ENCODE measurements around the gene ABR.
A peak's percentile ranks its signal among the peaks of the same experiment; 100 is the strongest.
"Not testable (repeated sequence)": the region's sequence is repeated elsewhere in the genome, so short reads cannot be mapped to it uniquely, and the experiment has no call there.

The ABR gene

GRCh38 chr17:1053661-1054360, 126.0 kb downstream of the ABR start:
- no peak for DNase-seq (ENCODE audit: low read depth)
- Histone ChIP-seq H3K9me3 (ENCODE audit: control insufficient read depth, low read length) (no peaks in the 10 kb centered on the region), H3K27me3 (replicated peaks; ENCODE audit: control insufficient read depth, insufficient read depth, low read length) (no peaks in the 10 kb centered on the region), H3K9ac (ENCODE audit: low read length) (no peak overlapping the region), H3K4me3 (ENCODE audit: low read length) (no peak overlapping the region), H3K4me1 (ENCODE audit: control insufficient read depth, insufficient read depth, low read length) (peaks cover 3% of the 10 kb centered on the region), H3K36me3 (ENCODE audit: control insufficient read depth, insufficient read depth, low read length, severe bottlenecking) (peaks cover 40% of the 10 kb centered on the region)

GRCh38 chr17:1050996-1051925, 128.5 kb downstream of the ABR start:
- Histone ChIP-seq H3K9ac (ENCODE audit: low read length) (no peak overlapping the region), H3K4me3 (ENCODE audit: low read length) (no peak overlapping the region), H3K9me3 (ENCODE audit: control insufficient read depth, low read length) (no peaks in the 10 kb centered on the region), H3K27me3 (replicated peaks; ENCODE audit: control insufficient read depth, insufficient read depth, low read length) (no peaks in the 10 kb centered on the region), H3K36me3 (ENCODE audit: control insufficient read depth, insufficient read depth, low read length, severe bottlenecking) (peaks cover 27% of the 10 kb centered on the region), H3K4me1 (ENCODE audit: control insufficient read depth, insufficient read depth, low read length) (peaks cover 3% of the 10 kb centered on the region)
- no peak for DNase-seq (ENCODE audit: low read depth)

- no peaks in the 10 kb centered on the region for H3K4me1 ChIP-seq (ENCODE audit: control insufficient read depth, insufficient read depth, low read length)
- no peak for DNase-seq (ENCODE audit: low read depth)
Observed at GRCh38 chr17:1050246-1050995, 129.4 kb downstream of the ABR start.

GRCh38 chr17:1049446-1050225, 130.1 kb downstream of the ABR start:
- no peak overlapping the region for H3K9ac ChIP-seq (ENCODE audit: low read length)
- no peaks in the 10 kb centered on the region for H3K27me3 ChIP-seq (replicated peaks; ENCODE audit: control insufficient read depth, insufficient read depth, low read length)
- no peaks in the 10 kb centered on the region for H3K4me1 ChIP-seq (ENCODE audit: control insufficient read depth, insufficient read depth, low read length)
- H3K9me3 ChIP-seq (ENCODE audit: control insufficient read depth, low read length) = no peaks in the 10 kb centered on the region
- no peak overlapping the region for H3K4me3 ChIP-seq (ENCODE audit: low read length)
- peaks cover 22% of the 10 kb centered on the region for H3K36me3 ChIP-seq (ENCODE audit: control insufficient read depth, insufficient read depth, low read length, severe bottlenecking)
- DNase-seq (ENCODE audit: low read depth) = no peak

More at GRCh38 chr17:1050246-1050995, 129.4 kb downstream of the ABR start:
- Histone ChIP-seq H3K36me3 (ENCODE audit: control insufficient read depth, insufficient read depth, low read length, severe bottlenecking) (peaks cover 26% of the 10 kb centered on the region), H3K9me3 (ENCODE audit: control insufficient read depth, low read length) (no peaks in the 10 kb centered on the region), H3K4me3 (ENCODE audit: low read length) (no peak overlapping the region), H3K9ac (ENCODE audit: low read length) (no peak overlapping the region), H3K27me3 (replicated peaks; ENCODE audit: control insufficient read depth, insufficient read depth, low read length) (no peaks in the 10 kb centered on the region)

GRCh38 chr17:1048516-1049115, 131.2 kb downstream of the ABR start:
- not testable (repeated sequence) for DNase-seq (ENCODE audit: low read depth); H3K4me3 ChIP-seq (ENCODE audit: low read length); H3K9ac ChIP-seq (ENCODE audit: low read length); H3K4me1 ChIP-seq (ENCODE audit: control insufficient read depth, insufficient read depth, low read length); H3K9me3 ChIP-seq (ENCODE audit: control insufficient read depth, low read length); H3K27me3 ChIP-seq (replicated peaks; ENCODE audit: control insufficient read depth, insufficient read depth, low read length)
- peaks cover 16% of the 10 kb centered on the region for H3K36me3 ChIP-seq (ENCODE audit: control insufficient read depth, insufficient read depth, low read length, severe bottlenecking)

GRCh38 chr17:1047879-1048470, 131.8 kb downstream of the ABR start:
- Histone ChIP-seq H3K4me1 (ENCODE audit: control insufficient read depth, insufficient read depth, low read length) (peaks cover 5% of the 10 kb centered on the region), H3K9ac (ENCODE audit: low read length) (no peak overlapping the region), H3K27me3 (replicated peaks; ENCODE audit: control insufficient read depth, insufficient read depth, low read length) (no peaks in the 10 kb centered on the region), H3K36me3 (ENCODE audit: control insufficient read depth, insufficient read depth, low read length, severe bottlenecking) (peaks cover 12% of the 10 kb centered on the region), H3K9me3 (ENCODE audit: control insufficient read depth, low read length) (no peaks in the 10 kb centered on the region), H3K4me3 (ENCODE audit: low read length) (no peak overlapping the region)
- no peak for DNase-seq (ENCODE audit: low read depth)

- Histone ChIP-seq H3K9me3 (ENCODE audit: control insufficient read depth, low read length) (no peaks in the 10 kb centered on the region), H3K4me1 (ENCODE audit: control insufficient read depth, insufficient read depth, low read length) (peaks cover 5% of the 10 kb centered on the region), H3K36me3 (ENCODE audit: control insufficient read depth, insufficient read depth, low read length, severe bottlenecking) (peaks cover 17% of the 10 kb centered on the region), H3K9ac (ENCODE audit: low read length) (no peak overlapping the region), H3K27me3 (replicated peaks; ENCODE audit: control insufficient read depth, insufficient read depth, low read length) (no peaks in the 10 kb centered on the region), H3K4me3 (ENCODE audit: low read length) (no peak overlapping the region)
- DNase-seq (ENCODE audit: low read depth) = peak; percentile 9
Observed at GRCh38 chr17:1047177-1047878, 132.5 kb downstream of the ABR start.

- Histone ChIP-seq H3K4me3 (ENCODE audit: low read length) (no peak overlapping the region), H3K27me3 (replicated peaks; ENCODE audit: control insufficient read depth, insufficient read depth, low read length) (no peaks in the 10 kb centered on the region), H3K9ac (ENCODE audit: low read length) (no peak overlapping the region), H3K9me3 (ENCODE audit: control insufficient read depth, low read length) (no peaks in the 10 kb centered on the region), H3K36me3 (ENCODE audit: control insufficient read depth, insufficient read depth, low read length, severe bottlenecking) (peaks cover 24% of the 10 kb centered on the region), H3K4me1 (ENCODE audit: control insufficient read depth, insufficient read depth, low read length) (peaks cover 7% of the 10 kb centered on the region)
- DNase-seq (ENCODE audit: low read depth) = no peak
Observed at GRCh38 chr17:1045456-1045855, 134.3 kb downstream of the ABR start.

GRCh38 chr17:1044387-1045009, 135.3 kb downstream of the ABR start:
- not testable (repeated sequence) for H3K9me3 ChIP-seq (ENCODE audit: control insufficient read depth, low read length); H3K4me3 ChIP-seq (ENCODE audit: low read length); H3K9ac ChIP-seq (ENCODE audit: low read length); H3K27me3 ChIP-seq (replicated peaks; ENCODE audit: control insufficient read depth, insufficient read depth, low read length); DNase-seq (ENCODE audit: low read depth)
- Histone ChIP-seq H3K36me3 (ENCODE audit: control insufficient read depth, insufficient read depth, low read length, severe bottlenecking) (peaks cover 18% of the 10 kb centered on the region), H3K4me1 (ENCODE audit: control insufficient read depth, insufficient read depth, low read length) (peaks cover 16% of the 10 kb centered on the region)
